GM21381 (cell line): ENCODE results near the gene IFI16.

Experiments used
- ATAC-seq: cut with Tn5 transposase; IDR thresholded peaks from one replicate; pipeline ENCODE4 v1.9.1; 2021; ENCODE audit warnings: mild to moderate bottlenecking, moderate library complexity; ENCODE audit not compliant: unreplicated experiment

Gene IFI16

GRCh38 chr1:159056069-159056698 lies 46.5 kb downstream of the IFI16 start:
- ATAC-seq = no peak

GRCh38 chr1:159058751-159059150 lies 49.0 kb downstream of the IFI16 start:
- no peak for ATAC-seq

- ATAC-seq = no peak
These were observed 55.4 kb downstream of the IFI16 start for GRCh38 chr1:159065106-159065505.

GRCh38 chr1:159066108-159066507 lies 56.4 kb downstream of the IFI16 start:
- ATAC-seq = no peak

DNA sequence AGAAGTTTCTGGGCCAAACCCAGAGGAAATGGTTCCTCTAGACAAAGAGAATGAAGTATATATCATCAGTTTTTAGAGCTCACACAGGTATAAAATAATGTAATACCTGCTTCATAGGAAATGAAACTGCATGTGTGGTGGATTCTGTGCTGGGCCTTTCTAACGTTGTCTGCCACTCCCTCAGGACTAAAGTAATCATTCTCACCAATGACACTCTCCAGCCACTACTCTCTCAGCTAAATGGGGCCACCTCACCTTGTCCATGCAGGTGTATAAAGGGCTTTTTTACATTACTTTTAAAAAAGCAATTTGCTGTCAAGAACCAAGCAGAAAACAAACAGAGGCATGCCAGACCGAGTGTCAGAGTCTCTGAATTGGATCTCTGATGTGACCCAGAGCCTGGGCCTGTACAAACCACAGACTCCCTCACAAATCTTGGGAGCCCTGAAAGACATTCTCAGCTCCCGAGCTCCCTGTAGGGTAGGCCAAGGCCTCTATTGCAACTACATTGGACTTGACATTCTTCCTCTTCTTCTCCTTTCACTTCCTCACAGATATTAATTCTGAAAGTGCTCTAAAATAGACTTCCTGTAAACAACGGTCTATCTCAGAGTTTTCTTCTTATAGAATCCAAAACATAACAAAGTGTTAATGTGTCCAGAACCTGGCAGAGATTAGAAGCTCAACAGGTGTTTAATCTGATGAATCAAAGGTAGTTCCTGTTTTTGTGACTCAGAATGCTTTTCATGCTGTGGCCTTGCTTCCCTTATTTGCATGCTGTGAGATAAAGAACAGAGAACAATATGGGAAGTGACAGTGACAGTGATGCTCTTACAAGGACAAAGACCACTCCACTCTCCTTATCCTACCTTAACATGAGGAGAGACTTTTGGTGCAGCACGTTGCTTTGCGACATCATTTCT lies 58.3 kb downstream of the IFI16 start:
- peak; percentile 83 for ATAC-seq

DNA sequence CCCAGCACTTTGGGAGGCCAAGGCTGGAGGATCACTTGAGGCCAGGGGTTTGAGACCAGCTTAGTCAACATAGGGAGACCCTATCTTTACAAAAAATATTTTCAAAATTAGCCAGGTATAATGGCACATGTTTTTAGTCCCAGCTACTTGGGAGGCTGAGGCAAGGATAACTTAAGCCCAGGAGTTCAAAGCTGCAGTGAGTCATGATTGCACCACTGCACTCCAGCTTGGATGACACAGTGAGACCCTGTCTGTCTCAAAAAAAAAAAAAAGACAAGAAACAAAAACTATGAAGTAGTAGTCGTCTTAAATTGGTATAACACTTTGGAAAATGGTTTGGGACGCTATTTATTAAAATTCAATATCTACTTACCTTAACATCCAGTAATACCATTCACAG lies 59.2 kb downstream of the IFI16 start:
- no peak for ATAC-seq

DNA sequence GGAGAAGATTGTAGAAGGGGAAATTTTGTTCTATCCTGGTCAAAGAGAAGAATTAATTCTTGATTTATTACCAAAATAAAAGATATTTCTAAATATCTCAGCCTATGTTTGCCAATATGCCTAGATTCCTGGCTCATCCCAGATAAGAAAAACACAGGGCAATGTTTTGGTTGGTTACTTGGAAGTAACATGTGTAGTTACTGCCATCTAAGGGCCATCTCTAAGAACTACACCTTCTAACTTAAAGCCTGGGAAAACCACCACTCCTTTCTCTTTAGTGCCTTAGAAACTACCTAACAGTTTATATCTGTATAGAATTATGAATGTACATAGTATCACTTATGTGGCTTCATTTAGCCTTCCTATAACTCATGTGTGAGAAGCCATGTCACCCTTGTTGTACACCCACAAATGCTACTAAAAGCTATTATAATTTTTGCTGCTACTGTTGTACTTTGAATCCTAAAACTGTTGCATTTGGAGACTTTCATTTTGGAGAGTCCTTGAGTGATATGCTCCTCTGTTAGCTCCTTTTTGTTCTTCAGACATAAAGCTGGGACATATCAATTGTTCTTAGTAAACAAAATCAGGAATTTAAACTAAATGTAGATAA lies 62.4 kb downstream of the IFI16 start:
- no peak for ATAC-seq

DNA sequence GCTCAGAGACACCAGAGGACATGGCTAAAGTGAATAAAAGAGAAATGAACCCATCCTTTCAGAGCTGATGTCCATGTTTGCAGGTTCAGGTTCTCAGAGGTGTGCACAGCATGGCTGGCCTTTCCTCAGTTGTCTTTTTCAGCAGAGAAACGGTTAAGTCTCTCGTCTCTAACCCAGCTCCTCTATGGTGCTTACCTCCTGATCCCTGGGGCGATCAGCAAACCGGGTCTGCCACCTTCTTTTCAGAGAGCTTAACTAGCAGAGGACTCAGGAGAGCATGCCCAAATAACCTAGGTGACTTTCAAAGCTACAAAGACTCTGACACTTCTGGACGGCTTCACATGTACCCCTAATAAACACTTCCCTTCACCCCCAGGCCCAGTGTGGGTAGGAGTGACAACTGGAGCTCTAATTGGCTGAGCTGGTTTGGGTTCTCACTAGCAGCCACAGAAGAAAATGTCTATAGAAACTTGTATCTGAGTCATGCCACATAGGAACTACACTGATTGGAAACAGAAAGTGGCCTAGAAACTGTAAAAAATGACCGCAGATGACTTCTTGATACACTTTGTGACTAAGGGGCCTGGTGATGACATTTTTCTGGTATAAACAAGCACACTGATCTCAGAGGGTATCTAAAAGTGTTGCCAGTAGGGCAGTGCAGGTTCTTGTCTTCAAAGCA lies 66.9 kb downstream of the IFI16 start, which contains the start of gene AIM2:
Gene AIM2, minus strand, starts transcription at position 329 of the 682 bp plus-strand sequence. CDS start 3,267 bp downstream, outside the sequence.
- ATAC-seq = peak; percentile 84

DNA sequence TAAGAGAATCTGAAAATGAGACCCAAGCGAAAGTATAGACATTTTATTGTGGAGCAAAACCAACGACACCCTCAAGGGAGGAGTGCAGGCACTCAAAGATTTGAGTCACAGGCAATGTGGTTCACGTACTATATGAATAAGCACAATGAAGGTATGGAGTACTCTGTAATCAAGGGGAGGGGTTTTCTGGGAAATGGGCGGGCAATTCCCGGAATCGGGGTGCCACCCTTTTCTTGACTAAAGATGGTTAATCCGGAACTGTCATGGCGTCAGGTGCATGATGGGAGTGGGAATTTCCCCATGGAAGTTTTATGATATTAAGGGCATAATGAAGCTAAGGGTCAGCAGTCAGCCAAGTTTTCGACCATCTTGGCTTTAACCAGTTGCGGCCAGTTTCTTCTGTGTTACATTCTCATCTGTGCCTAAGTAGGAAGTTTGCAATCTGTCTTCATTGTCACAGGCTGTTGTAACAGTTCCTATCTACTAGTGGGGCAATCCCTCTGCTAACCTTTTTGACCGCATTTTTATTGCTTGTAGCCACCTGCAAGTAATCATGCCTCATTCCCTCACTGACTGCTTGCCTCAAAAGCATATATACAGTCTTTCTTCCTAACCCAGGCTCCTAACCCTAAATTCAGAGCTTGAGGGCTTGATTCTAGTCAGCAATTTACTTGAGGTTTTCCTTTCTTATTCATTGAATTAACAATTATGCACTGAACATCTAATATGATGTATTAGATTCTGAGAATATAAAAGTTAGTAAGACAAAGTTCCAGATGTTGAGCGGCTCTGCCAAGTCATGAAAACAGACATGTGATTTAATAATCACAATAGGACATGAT lies 67.6 kb downstream of the IFI16 start:
- peak; percentile 76 for ATAC-seq

DNA sequence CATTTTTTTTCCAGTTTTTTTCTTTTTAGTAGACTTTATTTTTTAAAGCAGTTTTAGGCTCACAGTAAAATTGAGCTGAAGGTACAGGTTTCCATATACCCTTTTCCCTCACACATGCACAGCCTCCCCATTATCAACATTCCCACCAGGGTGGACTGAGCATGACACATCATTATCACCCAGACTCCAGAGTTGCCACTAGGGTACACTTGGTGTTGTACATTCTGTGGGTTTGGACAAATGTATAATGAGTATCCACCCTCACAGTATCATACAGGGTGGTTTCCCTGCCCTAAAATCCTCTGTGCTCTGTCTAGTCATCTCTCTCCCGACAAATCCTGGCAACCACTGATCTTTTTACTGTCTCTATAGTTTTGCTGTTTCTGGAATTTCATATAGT lies 69.8 kb downstream of the IFI16 start:
- no peak for ATAC-seq

DNA sequence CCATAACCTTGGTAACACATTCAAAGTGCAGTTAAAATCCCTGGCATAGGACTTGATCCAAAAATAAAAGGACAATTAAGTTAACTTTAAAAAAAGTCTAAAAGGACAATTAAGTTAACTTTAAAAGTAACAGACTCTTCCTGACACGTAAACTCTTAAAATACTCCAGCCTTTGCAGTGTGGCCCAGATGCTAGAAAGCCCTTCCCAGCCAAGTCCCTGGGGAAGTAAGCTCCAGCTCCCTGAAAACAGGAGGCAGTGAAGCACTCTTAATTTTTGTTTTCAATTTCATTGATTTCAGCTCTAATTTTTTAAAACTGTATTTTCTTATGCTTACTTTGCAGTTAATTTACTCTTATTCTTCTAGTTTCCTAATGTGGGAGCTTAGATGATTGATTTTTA lies 71.9 kb downstream of the IFI16 start:
- no peak for ATAC-seq

GRCh38 chr1:159083013-159083412 lies 73.3 kb downstream of the IFI16 start:
- ATAC-seq = no peak

- no peak for ATAC-seq
These were observed 74.4 kb downstream of the IFI16 start for GRCh38 chr1:159084152-159084551.

DNA sequence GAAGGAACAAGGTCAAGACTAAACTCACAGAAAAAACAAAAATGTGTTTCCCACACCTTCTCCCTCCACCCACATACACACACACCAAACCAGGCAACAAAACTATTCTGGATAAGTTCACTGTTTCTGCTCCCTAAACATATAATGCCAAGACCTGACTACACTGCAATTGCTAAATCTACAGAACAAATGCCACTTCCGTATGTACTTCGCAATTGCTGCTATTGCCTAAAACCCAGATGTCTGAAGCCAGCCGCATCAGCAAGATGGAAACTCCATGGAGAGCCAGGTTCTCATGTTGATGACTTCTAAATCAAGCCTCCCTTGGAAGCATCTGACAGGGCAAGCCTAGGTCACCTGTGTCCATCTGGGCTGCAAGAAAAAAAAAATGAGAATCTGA lies 75.2 kb downstream of the IFI16 start:
- no peak for ATAC-seq

- ATAC-seq = no peak
These were observed 78.3 kb downstream of the IFI16 start for GRCh38 chr1:159088050-159088449.

GRCh38 chr1:159088546-159089183 lies 79.0 kb downstream of the IFI16 start:
- ATAC-seq = no peak

DNA sequence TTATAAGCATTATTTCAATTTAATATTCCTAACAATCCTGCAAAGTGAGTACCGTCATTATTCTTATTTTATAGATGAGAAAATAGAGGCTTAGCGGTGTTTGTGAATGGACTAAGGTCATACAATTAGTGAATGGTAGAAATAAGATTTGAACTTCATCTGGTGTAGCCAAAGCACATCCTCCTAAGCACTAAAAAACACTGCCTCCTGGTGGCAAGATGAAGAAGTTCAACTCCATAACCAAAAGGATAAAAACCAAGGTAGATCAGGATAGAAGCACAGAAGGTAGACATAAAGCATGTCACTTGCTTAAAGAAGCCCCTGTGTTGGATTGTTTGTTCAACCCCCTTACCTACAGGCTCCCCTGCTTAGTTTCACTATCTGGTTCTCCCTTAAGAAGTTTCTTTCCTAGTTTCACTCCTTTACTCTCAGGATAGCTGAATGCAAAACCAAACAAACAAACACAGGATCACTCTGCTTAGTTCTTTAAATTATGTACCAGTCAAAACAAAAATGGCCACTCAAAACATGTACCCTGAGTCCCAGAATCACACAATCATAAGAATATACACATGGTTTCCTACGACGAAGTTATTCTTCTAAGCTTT lies 79.6 kb downstream of the IFI16 start:
- no peak for ATAC-seq

- no peak for ATAC-seq
These were observed 80.8 kb downstream of the IFI16 start for GRCh38 chr1:159090286-159091179.
